NB4 (cell line): Measurements from ENCODE around the gene THBS1.
A peak's percentile ranks its signal among the peaks of the same experiment; 100 is the strongest.

ENCODE experiments used
- DNase-seq: peaks from one replicate; pipeline ENCODE4 v3.0.0; 2010; ENCODE audit warnings: low read depth
- H3K4me3 ChIP-seq: one replicate; pipeline ENCODE4 v1.5.1; 2011; ENCODE audit warnings: mild to moderate bottlenecking, low read depth, low read length, moderate library complexity
- MYC ChIP-seq: IDR thresholded peaks from 2 replicates; pipeline ENCODE4 v1.6.1; 2011; ENCODE audit warnings: low read depth, low read length
- POLR2A ChIP-seq: IDR thresholded peaks from 2 replicates; pipeline ENCODE4 v1.6.1; 2011; ENCODE audit warnings: mild to moderate bottlenecking; ENCODE audit not compliant: insufficient read length; ENCODE audit errors: extremely low read depth
- TF ChIP-seq, protein P1 (sequence below): IDR thresholded peaks from 2 replicates; pipeline ENCODE4 v1.6.1; 2011; ENCODE audit warnings: low read depth, low read length
- TF ChIP-seq, protein P2 (sequence below): IDR thresholded peaks from one replicate; pipeline ENCODE4 v1.5.1; 2012; ENCODE audit warnings: low read depth, low read length

Gene THBS1

DNA sequence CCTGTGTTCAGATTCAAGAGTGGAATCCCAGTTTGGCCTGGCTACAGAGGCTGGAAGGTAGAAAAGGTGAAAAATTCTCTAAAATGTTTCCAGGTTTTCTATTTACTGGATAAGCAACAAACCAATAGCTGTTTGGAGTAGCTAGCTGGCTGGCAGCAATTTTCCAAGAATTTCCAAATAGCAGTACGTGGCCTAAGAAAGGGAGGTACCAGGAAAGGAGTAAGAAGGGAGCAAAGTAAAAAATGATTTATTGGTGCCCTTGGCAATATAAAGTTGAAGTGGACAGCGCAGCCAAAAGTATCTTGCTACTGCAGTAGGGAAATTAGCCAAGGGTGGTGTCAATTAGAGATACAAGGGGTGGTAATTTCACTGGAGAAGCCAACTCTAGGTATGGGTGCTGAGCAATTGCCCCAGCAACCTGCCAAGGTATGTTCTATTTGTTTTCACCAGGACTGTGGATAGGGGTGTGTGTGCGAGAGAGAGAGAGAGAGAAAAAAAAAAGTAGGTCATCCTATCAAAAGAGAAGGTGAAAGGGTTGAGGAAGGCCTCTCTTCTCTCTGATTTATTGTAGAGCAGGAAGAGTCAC, 40.8 kb upstream of the THBS1 start:
- no peak for TF ChIP-seq POLR2A
- TF ChIP-seq MYC = no peak
- TF ChIP-seq, protein P1, sequence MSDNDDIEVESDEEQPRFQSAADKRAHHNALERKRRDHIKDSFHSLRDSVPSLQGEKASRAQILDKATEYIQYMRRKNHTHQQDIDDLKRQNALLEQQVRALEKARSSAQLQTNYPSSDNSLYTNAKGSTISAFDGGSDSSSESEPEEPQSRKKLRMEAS = no peak
- TF ChIP-seq, protein P2, sequence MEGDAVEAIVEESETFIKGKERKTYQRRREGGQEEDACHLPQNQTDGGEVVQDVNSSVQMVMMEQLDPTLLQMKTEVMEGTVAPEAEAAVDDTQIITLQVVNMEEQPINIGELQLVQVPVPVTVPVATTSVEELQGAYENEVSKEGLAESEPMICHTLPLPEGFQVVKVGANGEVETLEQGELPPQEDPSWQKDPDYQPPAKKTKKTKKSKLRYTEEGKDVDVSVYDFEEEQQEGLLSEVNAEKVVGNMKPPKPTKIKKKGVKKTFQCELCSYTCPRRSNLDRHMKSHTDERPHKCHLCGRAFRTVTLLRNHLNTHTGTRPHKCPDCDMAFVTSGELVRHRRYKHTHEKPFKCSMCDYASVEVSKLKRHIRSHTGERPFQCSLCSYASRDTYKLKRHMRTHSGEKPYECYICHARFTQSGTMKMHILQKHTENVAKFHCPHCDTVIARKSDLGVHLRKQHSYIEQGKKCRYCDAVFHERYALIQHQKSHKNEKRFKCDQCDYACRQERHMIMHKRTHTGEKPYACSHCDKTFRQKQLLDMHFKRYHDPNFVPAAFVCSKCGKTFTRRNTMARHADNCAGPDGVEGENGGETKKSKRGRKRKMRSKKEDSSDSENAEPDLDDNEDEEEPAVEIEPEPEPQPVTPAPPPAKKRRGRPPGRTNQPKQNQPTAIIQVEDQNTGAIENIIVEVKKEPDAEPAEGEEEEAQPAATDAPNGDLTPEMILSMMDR = no peak
- no peak overlapping the region for H3K4me3 ChIP-seq
- no peak for DNase-seq

DNA sequence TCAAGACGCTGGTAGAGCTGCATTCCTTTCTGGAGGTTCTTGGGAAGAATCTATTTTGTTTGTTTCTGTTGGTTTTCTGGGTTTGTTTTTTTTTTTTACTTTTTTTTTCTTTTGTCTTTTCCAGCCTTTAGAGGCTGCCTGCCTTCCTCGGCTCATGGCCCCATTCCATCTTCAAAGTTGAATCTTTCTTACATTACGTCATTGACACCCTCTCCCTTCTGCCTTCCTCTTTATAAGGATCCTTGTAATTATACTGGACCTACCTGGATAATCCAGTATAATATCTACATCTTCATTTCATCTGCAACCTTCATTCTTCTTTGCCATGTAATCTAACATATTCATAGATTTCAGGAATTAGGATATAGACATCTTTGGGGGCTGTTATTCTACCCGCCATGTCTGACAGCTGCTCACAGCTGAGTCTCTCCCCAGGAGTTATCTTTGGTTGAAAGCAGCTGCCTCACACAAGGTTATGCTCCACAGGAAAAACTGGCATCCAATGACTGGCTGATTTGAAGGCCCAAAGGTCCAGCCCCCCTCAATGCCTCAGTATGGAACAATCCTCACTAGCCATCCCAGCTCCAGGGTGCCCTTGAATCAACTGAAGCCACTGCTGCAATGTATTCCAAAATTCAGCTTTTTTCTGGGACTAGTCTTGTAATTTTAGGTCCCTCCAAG, 38.4 kb upstream of the THBS1 start:
- TF ChIP-seq POLR2A (no peak), MYC (no peak)
- TF ChIP-seq, protein P2 = no peak
- TF ChIP-seq, protein P1 = no peak
- no peak for DNase-seq
- no peak overlapping the region for H3K4me3 ChIP-seq

DNA sequence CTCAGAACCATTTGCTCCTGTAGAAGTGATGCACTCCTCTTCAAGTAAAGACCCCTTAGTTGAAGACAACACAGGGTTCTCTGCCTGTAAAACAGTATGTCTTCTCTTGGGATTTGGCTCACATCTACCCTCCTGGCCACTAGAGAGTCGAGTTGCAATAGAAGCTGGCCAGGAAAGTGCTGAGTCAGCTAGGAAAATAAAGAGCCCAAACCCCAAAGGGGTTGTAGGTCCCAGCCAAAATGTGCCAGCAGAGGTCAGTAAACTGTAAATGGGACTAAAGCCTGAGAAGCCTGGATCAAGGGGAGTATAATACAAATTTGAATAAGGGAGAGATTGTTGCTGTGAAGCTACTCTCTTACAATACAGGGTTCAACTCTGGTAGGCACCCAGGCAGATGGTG, 37.2 kb upstream of the THBS1 start:
- H3K4me3 ChIP-seq = no peak overlapping the region
- TF ChIP-seq, protein P2 = no peak
- TF ChIP-seq, protein P1 = no peak
- TF ChIP-seq POLR2A = no peak
- peak; percentile 15 for DNase-seq

DNA sequence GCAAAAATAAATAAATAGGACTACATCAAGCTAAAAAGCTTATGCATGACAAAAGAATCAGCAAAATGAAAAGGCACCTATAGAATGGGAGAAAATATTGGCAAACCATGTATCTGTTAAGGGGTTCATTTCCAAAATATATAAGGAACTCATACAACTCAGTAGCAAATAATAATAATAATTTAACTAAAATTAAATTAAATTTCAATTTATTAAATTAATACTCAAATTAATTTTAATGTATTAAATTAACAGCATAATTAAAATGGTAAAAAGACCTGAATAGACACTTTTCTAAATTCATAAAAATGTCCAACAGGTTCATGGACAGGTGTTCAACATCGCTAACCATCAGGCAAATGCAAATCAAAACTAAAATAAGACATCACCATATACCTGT, 34.0 kb upstream of the THBS1 start:
- H3K4me3 ChIP-seq = no peak overlapping the region
- TF ChIP-seq, protein P1 = no peak
- TF ChIP-seq POLR2A (no peak), MYC (no peak)
- TF ChIP-seq, protein P2 = no peak
- DNase-seq = no peak

DNA sequence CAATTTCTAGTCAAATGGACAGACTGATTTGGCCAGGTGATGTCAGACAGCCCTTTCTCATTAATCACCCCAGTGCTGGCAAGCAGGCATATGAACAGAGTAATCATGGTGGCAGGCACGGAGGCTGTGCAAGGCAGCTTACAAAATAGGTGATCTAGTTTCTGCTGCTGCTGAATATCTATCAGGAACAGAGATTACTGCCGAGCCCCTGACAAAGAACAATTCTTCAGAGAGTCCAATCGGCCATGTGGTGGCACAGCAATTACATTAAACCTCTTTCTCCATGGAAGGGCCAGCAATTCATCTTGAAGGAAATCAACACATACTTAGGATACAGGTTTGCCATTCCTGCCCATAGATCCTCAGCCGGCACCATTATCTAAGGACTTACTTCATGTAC, 32.3 kb upstream of the THBS1 start:
- no peak for DNase-seq
- TF ChIP-seq, protein P2 = no peak
- TF ChIP-seq POLR2A = no peak
- TF ChIP-seq, protein P1 = no peak
- no peak for TF ChIP-seq MYC
- no peak overlapping the region for H3K4me3 ChIP-seq
